NCI-H187 (cell line): ENCODE data around the gene ANKRD37.

ENCODE experiments used
- DNase-seq, 2 experiments: peaks; one replicate each; lab custom pipeline; 2025; lab: John Stamatoyannopoulos, UW

ANKRD37 gene

DNA sequence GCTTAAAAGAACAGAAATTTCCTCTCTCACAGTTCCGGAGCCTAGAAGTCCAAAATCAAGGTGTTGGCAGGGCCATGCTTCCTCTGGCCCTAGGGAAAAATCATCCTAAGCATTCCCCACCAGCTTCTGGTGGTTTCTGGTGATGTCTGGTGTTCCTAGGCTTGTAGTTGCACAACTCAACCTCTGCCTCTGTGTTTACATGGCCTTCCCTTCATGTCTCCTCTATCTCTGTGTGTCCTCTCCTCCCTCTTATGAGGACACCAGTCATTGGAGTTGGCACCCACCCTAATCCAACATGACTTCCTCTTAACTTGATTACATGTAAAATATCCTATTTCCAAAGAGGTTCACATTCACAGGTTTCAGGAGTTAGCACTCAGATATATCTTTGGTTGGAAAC, 16.3 kb upstream of the ANKRD37 start:
- DNase-seq = no peak

DNA sequence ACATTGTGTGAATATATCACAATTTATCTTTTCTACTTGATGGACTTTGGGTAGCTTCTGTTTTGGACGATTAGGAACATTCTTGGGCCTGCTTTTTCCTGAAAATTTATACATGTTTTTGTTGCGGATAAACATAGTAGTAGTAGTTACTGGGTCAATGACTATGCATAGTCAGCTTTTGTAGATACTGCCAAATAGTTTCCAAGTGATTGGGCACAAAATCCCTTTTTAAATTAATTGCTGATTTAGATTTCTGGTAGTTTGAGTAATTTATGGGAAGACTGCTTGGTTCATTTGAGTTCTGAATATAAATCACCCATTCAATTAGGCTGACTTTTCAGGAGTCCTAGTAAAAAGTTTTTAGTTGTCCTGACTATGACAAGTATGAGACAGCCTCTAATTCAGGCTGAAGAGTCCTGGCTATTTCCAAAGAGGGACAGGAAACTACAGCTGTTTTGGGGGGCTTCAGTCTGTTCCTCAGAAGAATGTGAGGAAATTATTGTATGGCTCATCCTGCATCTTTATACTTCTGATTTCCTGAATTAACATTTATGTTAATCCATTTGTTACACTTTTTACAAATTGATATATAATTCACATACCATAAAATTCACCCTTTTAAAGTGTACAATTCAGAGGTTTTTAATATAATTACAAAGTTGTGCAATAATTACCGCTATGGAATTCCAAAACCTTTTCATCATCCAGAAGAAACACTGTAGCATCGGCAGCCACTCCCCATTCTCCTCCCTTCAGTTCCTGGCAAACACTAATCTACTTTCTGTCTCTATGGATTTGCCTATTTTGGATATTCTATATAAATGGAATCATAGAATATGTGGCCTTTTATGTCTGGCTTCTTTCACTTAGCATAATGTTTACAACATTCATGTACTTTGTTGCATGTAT, 15.1 kb upstream of the ANKRD37 start:
- DNase-seq = no peak

DNA sequence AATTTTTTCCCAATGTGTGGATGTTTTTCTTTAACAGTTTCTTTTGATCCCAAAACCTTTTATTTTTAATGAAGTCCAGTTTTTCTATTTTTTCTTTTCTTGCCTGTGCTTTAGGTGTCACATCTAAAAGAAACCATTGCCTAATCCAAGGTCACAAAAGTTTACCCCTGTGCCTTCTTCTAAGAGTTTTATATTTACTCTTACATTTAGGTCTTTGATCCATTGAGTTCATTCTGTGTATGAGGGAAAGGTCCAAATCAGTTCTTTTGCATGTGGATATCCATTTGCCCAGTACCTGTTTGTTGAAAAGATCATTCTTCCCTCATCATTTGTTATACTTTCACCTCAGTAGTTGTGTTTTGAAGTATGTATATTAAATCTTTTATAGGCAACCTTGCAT, 13.9 kb upstream of the ANKRD37 start:
- no peak for DNase-seq

DNA sequence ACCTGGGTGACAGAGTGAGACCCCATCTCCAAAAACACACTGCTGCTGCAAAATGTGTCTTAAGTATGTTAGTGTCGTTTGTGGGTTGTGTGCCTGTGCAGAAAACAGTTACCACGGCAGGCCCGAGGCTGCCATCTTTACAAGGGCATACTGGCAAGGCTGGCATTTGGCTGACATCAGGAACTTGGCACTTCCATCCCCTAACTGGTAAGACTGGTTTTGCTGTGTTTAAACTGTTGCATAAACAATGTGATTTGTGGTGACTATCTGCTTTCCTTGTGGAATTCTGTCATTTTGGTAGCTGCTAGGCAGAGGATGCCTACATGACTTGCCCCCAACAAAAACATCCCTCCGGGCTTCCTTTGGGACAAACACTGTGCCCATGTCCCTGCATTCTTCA, 13.2 kb upstream of the ANKRD37 start:
- no peak for DNase-seq

DNA sequence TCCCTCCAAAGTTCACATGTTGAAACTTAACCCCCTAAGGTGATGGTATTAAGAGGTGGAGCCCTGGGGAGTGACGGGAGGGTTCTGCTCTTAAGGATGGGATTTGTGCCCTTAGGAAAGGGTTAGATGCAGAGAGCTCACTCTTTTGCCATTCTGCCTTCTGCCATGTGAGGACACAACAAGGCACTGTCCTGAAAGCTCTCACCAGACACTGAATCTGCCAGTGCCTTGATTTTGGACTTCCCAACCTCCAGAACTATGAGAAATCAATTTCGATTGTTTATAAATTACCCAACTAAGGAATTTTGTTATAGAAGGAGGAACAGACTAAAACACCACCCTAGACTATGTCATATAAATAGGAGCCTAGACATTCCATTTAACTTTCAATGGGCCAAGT, 12.6 kb upstream of the ANKRD37 start:
- no peak for DNase-seq

DNA sequence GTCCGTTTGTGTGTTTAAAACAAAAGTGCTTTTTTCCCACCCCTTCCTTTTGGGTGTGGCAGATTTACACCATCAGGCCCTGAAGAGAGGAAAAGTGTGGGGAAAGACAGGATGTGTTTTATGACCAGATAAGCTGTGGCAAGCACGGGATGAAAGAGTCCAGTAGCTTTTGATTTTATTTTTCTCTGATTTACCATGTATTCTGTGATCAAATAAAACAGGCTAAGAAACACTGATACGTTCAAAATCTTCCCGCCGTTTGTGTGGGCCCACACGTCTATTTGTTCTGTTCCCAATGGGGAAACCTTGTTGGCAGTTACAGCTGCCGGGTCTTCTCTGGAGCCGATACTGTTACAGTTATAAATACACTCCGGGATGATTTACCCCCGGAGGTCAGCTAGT, 11.7 kb upstream of the ANKRD37 start:
- DNase-seq = no peak

DNA sequence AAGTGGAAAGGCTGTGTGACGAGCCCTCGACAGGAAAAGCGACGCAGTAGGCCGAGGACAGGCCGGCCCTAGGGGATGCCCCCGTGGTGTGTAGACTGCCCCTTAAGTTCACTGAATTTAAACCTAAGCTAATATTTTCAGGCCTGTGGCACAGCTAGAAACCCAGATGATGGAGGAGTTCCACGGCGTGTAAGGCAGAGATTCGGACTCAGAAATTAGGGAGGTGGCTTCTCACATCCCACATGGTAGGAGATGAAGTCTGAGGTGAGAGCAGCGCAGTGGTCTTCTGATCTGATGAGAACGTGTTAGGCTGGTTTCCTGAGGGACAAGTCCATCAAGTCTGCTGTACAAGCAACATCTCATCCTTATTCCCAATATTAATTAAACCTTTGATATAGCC, 8.7 kb upstream of the ANKRD37 start:
- no peak for DNase-seq

DNA sequence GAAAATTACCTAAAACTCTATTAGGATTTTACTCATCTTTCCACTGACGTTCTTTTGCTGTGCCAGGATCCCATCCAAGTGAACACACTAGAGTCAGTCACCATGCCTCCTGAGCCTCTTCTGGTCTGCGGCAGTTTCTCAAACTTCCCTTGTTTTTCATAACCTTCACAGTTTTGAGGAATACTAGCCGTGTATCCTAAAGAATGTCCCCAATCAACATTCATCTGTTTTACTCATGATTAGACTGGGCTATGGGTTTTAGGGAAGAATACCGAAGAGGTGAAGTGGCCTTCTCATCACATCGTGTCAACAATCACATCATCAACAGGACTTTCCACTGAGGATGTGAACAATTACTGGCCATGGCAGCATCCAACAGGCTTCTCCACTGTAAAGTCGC, 5.7 kb upstream of the ANKRD37 start:
- DNase-seq = no peak

DNA sequence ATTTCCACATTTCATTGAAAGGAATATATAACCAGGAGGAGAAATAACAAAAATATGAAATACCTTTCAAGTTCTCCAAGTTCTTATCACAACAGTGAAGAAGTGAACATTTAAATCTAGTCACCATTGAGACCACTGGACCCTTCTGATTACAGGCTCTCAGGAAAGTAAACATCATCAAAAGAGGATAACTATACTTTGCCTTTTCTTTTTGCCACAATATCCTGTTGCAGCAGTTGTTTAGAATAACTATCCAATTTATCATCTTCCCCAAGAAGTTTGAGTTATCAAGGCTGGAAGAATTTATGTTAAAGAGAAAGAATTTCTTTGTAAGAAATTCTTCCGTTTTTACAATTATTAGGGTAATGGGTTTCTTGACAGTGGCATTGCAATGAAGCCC, 4.5 kb upstream of the ANKRD37 start:
- no peak for DNase-seq

DNA sequence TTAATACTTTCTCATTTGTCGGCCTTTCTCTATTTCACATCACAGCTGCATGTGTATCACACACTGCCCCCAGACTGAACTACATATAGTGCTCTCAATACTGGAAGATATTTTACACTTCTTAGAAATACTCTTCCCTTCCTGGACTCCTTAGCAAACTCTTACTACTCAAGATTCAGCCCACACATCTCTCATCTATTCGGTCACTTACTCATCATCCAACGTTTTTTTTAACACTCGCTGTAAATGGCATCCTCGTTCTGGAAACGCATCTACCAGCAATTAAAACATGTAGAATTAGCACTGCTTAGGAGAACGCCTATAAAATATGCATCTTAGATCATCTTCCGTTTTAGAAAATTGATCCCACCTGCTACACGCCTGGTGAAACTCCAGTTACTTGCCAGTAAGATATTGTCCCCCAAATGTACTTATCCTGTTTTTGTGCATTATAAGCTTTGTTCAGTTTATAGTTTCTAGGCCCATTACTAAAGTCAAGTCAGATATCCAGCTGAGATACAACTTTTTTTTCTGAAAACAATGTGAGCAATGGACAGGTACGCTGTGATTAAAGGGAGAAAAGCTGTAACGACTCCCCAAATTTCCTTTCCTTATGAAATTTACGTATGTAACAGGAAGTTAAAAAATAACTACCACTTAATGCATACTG, 1.9 kb upstream of the ANKRD37 start:
- no peak for DNase-seq

DNA sequence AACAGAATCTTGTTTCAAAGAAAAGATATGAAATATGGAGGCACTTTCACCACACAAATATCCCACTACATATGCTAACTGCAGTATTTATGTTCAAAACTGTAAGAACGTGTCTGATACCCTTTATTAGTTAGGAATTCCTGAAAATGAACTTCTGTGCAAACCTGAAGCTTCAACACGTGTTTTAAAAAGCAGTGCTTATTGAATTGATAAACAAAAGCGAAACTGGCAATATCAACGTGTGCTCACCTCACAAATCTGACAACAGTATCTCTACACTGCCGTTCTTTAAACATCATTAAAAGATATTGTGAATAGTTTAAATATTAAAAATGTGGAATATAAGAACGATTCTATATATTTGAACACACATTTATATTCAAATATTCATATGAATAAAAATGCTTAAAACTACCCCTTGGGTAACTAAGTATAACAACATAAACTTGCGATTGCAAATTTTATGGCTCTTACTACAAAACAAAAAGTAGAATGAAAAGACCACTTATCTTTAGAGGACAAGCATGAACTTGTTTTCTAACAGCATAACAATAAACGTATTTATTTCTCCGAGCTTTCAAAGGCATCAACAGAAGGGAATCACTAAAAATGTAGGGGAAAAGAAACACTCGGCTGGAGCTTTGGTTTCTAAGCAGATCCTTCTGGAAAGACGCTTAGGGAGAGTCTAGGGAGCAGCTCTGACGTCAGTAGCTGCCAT, 1.2 kb upstream of the ANKRD37 start, which contains the start of gene LRP2BP:
Gene LRP2BP, minus strand, starts transcription at position 687 of the 718 bp plus-strand sequence. CDS start 17,738 bp downstream, outside the sequence.
- DNase-seq = no peak

DNA sequence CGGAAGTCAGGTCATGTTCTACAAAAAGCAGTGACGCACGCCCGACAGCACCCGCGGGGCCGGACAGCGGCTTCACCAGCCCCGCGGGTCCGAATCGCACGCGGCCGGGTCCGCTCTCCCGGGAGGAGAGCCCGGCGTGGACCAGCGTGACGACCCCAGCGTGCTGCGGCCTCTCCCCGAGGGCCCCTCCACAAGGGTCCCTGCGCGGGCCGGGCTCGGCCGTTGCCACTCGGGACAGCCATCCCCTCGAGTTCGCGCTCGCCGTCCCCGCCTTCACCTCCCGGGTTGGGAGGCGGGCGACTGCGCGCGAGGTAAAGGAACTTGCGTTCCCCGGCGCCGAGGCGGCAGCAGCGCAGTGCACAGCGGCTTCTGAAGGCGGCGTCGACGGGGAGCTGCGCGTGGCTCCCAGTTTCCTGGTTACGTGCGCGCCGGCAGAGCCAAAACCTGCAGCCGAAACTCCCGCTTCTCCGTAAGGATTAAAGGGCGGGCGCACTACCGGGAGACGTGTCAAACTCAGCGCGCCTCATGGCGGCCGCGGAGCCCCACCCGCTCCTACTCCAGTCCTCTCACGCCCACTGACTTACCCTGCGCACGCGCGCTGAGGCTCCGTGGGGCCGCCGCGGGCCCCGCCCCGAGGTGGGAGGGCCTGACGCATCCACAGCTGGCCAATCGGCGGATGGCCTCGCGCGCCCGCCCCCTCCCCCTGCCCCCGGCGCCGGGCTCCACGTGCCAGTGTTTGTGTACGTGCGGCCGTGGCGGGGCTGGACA, 501 bp upstream of the ANKRD37 start:
- peak; percentile 82 to 89 for DNase-seq

DNA sequence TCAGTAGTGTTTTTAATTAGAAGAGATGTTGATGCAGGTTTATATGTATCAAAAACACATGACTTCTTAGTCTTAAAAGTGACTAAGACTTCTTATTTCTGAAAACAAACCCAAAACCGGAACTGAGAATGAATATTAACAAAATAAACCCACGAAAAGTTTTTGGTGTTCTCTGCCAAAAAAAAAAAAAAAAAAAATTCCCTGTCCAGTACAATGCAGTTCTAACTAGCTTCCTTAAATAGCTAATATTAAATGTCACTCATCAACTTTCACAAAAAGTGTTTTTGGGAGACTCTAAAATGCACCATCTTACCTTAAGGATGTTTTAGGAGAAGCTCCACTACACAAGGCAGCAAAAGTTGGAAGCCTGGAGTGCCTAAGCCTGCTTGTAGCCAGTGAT, 2.0 kb downstream of the ANKRD37 start:
- DNase-seq = no peak

DNA sequence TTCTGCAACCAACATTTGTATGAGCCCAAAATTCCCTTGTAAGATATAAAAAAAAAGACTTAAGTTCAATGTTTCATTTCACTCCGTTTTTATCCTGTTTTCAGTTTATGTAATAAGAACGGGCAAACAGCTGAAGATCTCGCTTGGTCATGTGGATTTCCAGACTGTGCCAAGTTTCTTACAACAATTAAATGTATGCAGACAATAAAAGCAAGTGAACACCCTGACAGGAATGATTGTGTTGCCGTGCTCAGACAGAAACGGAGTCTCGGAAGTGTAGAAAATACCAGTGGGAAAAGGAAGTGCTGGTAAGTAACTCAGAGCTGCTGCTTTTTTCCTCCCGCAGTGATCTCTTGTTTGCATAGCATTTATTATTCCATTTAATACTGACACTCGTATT, 2.8 kb downstream of the ANKRD37 start:
- no peak for DNase-seq

DNA sequence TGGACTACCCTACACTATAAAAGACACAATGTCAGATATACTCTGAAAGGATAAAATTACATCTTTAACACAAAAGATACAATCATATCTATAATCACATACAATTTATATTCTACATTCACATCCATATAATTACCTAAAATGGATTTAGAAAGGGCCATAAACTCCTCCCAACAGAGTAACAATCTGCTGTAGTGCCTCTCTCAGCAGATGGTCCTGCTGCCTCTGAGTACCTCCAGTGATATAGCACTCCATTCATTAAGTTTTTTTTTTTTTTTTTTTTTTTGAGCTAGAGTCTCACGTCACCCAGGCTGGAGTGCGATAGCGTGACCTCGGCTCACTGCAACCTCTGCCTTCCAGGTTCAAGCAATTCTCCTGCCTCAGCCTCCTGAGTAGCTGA, 7.4 kb downstream of the ANKRD37 start:
- DNase-seq = no peak

DNA sequence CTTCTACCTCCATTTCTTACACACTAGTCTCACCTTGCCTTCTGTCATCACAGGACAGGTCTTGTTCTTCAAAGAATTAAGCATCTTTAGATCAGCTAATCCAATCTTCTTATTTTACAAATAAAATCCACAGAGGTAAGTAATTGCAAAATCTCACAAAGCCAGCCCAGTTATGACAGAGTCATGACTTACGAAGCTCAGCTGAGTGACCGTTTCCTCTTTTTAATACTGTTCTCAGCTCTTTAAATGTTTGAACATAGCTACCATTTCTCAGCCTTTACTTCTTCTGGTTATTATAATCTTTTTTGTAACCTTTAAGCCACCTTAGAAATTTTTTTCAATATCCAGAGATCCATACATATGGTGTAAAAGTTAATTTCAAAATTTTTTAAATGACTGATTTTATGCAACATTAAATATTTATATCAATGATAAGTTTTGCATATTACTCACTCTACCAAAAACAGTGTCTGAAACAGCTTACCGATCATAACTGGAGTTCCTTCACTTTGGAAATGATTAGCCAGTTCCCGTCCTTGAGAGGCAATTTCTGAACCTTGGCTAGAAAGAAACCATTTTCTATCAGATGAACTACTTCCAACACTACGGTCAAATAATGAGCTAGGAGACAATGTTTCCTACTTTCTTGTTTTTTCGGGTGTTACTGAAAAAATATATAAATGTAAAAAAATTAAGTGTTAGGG, 8.8 kb downstream of the ANKRD37 start:
- DNase-seq = no peak

DNA sequence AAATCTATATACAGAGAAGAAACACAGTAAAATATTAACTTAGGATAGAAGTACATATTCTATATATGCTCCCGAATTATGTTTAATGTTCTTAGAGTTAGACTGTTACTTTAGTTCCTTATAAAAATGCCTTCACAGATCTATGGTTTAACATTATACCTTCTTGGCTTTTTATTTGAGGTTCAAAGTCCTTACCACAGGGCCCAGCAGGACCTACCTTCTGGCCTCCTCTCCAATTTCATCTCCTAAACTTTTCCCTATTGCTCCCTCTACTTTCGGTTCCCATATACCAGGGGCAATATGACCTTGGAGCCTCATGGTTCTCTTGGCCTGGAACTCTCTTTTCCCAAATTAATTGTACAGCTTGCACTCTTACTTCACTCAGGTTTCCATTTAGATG, 11.8 kb downstream of the ANKRD37 start:
- no peak for DNase-seq

DNA sequence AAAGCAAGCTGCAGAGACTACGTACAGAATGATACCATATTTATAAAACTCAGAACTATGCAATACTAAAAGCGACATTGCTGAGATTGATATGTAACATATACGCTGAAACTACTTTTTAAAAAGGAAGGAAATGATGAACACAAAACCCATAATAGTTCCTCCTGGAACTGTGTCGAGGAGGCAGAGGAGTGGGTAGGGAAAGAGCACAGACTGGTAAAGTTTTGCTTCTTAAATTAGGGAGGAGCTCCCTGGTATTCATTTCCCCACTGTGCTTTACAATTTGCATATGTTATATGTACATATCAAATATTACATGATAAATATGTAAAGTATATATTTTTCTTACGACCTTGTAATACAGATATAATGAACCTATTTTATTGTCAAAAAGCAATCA, 15.2 kb downstream of the ANKRD37 start:
- no peak for DNase-seq

DNA sequence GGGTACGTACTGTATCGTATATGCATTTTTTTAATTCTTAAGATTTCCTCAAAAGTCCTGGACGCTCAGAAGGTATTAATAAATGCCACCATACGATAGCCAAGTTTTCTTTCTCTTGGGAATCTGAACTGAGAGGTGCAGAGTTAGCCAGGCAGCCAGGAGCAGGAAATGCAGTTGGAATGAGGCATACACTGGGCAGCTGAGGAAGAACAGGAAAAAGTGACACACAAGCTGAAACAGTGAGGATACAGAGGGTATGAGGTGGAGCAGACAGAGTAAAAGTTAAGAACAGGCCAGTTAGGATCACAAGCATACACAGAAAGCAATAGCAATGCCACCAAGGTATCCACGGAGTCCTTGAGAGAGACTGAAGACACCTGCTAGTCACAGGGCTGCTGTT, 15.8 kb downstream of the ANKRD37 start:
- no peak for DNase-seq

DNA sequence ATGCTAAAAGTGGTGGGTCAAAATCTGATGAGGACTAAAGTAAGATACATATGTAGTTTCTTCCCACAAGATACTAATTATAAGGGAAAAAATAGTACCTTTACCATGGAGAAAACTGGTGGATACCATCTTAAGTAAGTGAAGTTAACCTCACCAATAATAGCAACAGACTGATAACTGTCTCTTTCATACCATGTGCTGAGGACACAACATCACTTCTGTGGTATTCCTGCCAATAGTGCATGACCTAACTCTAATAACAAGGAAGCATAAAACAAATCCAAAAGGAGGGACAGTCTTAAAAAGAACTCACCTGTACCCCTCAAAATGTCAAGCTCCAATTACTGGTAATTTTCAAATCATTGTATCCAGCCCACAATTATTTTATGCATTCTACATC, 20.3 kb downstream of the ANKRD37 start:
- no peak for DNase-seq

DNA sequence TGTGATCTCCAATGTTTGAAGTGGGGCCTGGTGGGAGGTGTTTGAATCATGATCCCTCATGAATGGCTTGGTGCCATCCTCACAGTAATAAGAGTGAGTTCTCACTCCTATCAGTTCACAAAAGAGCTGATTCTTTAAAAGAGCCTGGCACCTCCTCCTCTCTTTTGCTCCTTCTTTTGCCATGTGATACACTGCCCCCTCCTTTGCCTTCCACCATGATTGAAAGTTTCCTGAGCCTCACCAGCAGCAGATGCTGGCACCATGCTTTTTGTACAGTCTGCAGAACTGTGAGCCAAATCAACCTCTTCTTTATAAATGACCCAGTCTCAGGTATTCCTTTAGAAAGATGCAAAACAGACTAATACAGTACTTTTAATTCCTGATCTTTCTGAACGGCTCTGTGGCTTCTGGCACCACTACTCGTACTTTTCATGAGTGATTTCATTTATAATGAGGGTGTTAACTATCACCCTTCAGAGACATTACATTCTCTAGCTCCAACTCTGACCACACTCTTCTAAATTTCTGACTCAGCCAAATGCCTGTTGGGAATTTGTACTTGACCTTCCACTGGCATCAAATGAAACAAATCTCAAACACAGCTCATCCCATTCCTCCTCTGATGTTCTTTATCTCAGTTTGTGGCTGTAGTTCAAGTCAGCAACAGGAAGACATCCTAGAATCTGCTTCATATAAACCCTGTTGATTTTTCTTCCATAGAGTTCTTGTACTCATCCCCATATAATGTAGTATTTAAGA, 24.9 kb downstream of the ANKRD37 start:
- no peak for DNase-seq
